ENCODE results near the gene CD96.
"Not testable (repeated sequence)": the region's sequence is repeated elsewhere in the genome, so short reads cannot be mapped to it uniquely, and the experiment has no call there.

CD96 gene

GRCh38 chr3:111627092-111627491, 85.1 kb downstream of the CD96 start:
- DNase-seq (ENCODE audit: low read depth) = no peak
- TF ChIP-seq CTCF (IDR thresholded peaks at IDR 0.05; ENCODE audit: low read depth, low read length, missing control alignments) = no peak
- H3K4me3 ChIP-seq (ENCODE audit: low read depth, low read length) = no peak overlapping the region

GRCh38 chr3:111629018-111629417, 87.0 kb downstream of the CD96 start:
- not testable (repeated sequence) for H3K4me3 ChIP-seq (ENCODE audit: low read depth, low read length); DNase-seq (ENCODE audit: low read depth)

- not testable (repeated sequence) for DNase-seq (ENCODE audit: low read depth)
These were observed 88.6 kb downstream of the CD96 start for GRCh38 chr3:111630638-111631037.

GRCh38 chr3:111635403-111635802, 93.4 kb downstream of the CD96 start:
- H3K4me3 ChIP-seq (ENCODE audit: low read depth, low read length) = no peak overlapping the region
- no peak for TF ChIP-seq CTCF (IDR thresholded peaks at IDR 0.05; ENCODE audit: low read depth, low read length, missing control alignments)
- DNase-seq (ENCODE audit: low read depth) = no peak

More at GRCh38 chr3:111630638-111631037, 88.6 kb downstream of the CD96 start:
- not testable (repeated sequence) for H3K4me3 ChIP-seq (ENCODE audit: low read depth, low read length)

GRCh38 chr3:111636366-111636885, 94.4 kb downstream of the CD96 start:
- no peak overlapping the region for H3K4me3 ChIP-seq (ENCODE audit: low read depth, low read length)
- TF ChIP-seq CTCF (IDR thresholded peaks at IDR 0.05; ENCODE audit: low read depth, low read length, missing control alignments) = no peak
- DNase-seq (ENCODE audit: low read depth) = no peak

- TF ChIP-seq CTCF (IDR thresholded peaks at IDR 0.05; ENCODE audit: low read depth, low read length, missing control alignments) = no peak
- no peak for DNase-seq (ENCODE audit: low read depth)
- H3K4me3 ChIP-seq (ENCODE audit: low read depth, low read length) = no peak overlapping the region
These were observed 97.3 kb downstream of the CD96 start for GRCh38 chr3:111639316-111639715.

GRCh38 chr3:111648991-111649579, 107.1 kb downstream of the CD96 start:
- TF ChIP-seq CTCF (IDR thresholded peaks at IDR 0.05; ENCODE audit: low read depth, low read length, missing control alignments) = no peak
- H3K4me3 ChIP-seq (ENCODE audit: low read depth, low read length) = no peak overlapping the region

More at GRCh38 chr3:111648991-111649579, 107.1 kb downstream of the CD96 start:
- DNase-seq (ENCODE audit: low read depth) = no peak
